RWPE1 (cell line): ENCODE measurements around the gene NECTIN1.

ENCODE experiments used
- CTCF ChIA-PET: fragments of 350-600 bp; sonication (Branson Sonifier 250); formaldehyde crosslinking; extraction: SDS; loops from one replicate; lab custom pipeline; 2021; lab: Yijun Ruan, JAX
- POLR2A ChIA-PET: fragments of 400-600 bp; formaldehyde crosslinking; extraction: SDS; loops from one replicate; lab custom pipeline; 2020; ENCODE audit warnings: antibody characterized with exemption; ENCODE audit not compliant: low non-redundant PET; lab: Yijun Ruan, JAX
- DNase-seq: peaks from one replicate; pipeline ENCODE4 v3.0.0; 2012; ENCODE audit warnings: low spot score
- H3K27ac ChIP-seq: fragments of 450-650 bp; 2 replicates; pipeline ENCODE4 v1.5.1; 2017
- TF ChIP-seq, protein P1 (sequence below): fragments of 450-650 bp; conservative IDR thresholded peaks from 2 replicates; pipeline ENCODE4 v1.5.1; 2017; ENCODE audit warnings: low read depth, mild to moderate bottlenecking

Gene NECTIN1

DNA sequence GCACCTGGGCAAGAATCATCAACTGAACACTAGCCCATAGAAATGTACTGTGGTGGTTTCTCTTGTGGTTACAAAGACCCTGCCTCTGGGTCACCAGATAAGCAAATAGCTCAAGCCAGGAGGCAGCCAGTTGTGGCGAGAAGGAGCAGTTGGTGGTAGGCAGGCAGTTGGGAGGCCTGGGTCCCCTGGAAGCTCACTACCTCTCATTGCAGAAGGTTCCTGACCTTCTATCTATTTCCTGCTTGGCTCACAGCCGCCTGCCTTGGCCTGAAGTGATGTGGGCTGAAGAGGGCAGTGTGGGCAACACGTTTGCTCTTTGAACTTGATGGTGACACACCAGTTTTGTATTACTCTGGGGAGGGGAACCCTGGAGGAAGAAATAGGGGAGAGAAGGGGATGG is 34.7 kb downstream of the NECTIN1 start:
- peak overlapping the region; percentile 100 for H3K27ac ChIP-seq
- TF ChIP-seq, protein P1, sequence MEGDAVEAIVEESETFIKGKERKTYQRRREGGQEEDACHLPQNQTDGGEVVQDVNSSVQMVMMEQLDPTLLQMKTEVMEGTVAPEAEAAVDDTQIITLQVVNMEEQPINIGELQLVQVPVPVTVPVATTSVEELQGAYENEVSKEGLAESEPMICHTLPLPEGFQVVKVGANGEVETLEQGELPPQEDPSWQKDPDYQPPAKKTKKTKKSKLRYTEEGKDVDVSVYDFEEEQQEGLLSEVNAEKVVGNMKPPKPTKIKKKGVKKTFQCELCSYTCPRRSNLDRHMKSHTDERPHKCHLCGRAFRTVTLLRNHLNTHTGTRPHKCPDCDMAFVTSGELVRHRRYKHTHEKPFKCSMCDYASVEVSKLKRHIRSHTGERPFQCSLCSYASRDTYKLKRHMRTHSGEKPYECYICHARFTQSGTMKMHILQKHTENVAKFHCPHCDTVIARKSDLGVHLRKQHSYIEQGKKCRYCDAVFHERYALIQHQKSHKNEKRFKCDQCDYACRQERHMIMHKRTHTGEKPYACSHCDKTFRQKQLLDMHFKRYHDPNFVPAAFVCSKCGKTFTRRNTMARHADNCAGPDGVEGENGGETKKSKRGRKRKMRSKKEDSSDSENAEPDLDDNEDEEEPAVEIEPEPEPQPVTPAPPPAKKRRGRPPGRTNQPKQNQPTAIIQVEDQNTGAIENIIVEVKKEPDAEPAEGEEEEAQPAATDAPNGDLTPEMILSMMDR, result no peak
- CTCF ChIA-PET, result interaction anchor here (0.6 to 0.8 kb wide), 2 partner anchors 1337 to 1771 kb away, joined by 3 to 4 read pairs; no protein-coding TSS in a partner anchor
- POLR2A ChIA-PET, result no interaction called here
- no peak for DNase-seq

DNA sequence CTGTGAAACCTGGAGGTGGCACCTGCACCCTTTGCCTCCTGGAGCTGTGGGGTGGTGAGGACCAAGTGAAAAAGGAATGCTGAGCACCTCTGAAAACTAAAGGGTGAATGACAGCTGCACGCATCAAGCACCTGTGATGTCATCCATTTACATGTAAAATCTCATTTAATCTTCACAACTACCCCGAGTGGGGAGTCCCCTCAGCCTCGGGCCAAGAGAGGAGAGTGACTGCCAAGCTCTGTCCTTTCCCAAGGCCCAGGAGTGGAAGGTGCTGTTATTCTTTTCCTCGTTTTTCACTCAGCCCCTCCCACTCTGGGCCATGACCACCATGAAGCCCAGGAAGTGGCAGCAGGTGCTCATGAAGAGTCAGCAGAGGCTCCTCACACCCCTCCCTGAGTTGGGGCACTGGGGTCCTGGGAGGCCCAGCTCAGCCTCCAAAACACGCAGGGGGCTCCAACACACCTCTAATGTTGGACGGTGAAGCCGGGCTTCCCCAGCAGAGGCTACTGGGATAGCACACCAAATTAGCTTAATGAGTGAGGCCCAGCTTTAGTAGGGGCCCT is 35.7 kb downstream of the NECTIN1 start:
- CTCF ChIA-PET, result interaction anchor here (0.7 to 1.9 kb wide), 3 partner anchors 34 to 69 kb away, joined by 4 to 13 read pairs (median 6); partner anchors contain the start of gene NECTIN1
- TF ChIP-seq, protein P1, result no peak
- DNase-seq, result no peak
- peak overlapping the region; percentile 100 for H3K27ac ChIP-seq
- POLR2A ChIA-PET, result interaction anchor here (1.0 kb wide), 1 partner anchor 19 kb away, joined by 3 read pairs; no protein-coding TSS in a partner anchor

DNA sequence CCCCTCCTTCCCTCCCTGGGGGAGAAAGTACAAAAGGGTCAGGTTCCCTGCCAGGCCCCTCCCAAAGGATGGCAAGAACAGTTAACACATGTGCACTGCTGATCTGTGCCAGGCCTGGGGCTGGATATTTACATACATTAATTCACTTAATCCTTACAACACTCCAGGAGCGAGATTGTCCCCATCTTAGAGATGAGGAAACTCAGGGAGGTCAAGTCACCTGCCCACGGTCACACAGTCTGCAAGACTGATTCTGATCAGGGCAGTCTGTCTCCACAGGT is 36.5 kb downstream of the NECTIN1 start:
- CTCF ChIA-PET, result interaction anchor here (1.2 to 1.9 kb wide), 2 partner anchors 17 to 37 kb away, joined by 5 to 13 read pairs; partner anchors contain the start of gene NECTIN1
- H3K27ac ChIP-seq, result peak overlapping the region; percentile 100
- TF ChIP-seq, protein P1, result no peak
- POLR2A ChIA-PET, result interaction anchor here (1.0 to 1.2 kb wide), 2 partner anchors 18 to 35 kb away, joined by 3 to 6 read pairs; no protein-coding TSS in a partner anchor
- no peak for DNase-seq

DNA sequence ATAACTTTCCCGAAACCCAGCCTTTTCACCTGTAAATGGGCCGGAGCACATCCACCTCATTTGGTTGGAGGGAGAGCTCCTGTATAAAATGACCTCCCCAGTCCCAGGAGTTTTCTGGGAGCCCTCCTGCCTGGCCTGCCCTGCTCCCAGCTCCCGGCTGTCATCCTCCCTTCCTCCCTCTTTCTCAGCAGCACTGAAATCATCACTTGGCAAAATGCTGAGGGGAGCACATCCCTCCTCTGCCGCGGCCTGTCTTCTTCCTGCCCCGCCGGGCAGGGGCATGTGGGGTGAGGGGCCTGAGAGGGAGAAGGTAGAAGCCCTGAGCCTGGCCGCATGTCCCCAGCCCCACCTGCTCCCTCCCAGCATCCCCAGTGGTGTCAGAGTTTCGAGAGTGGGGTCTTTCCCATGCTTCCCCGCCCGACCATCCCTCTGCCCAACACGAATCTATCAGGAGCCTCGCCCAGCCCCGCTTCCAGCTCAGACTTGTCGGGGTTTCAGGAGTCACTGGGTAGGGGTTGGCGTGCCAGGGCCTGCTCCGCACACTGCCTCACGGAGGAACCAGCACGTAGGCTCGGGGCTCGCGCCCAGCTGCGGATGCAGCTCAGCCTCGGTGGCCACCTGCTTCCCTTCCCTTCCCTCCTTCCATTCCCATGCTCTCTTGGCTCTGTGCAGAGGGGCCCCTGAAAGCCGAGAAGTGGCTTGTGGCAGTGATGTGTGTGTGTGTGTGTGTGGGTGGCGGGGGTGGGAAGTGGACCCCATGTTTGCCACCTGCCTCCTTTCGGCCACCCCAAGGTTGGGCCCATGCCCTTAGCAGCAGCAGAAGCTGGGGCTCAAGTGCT is 37.1 kb downstream of the NECTIN1 start:
- ChIA-PET POLR2A (interaction anchor here (1.0 to 1.2 kb wide), 2 partner anchors 17 to 35 kb away, joined by 3 to 6 read pairs; no protein-coding TSS in a partner anchor), CTCF (interaction anchor here (0.9 to 1.9 kb wide), 4 partner anchors 18 to 38 kb away, joined by 3 to 13 read pairs (median 4); partner anchors contain the start of gene NECTIN1)
- TF ChIP-seq, protein P1, result no peak
- peak overlapping the region; percentile 100 for H3K27ac ChIP-seq
- peak; percentile 93 for DNase-seq

DNA sequence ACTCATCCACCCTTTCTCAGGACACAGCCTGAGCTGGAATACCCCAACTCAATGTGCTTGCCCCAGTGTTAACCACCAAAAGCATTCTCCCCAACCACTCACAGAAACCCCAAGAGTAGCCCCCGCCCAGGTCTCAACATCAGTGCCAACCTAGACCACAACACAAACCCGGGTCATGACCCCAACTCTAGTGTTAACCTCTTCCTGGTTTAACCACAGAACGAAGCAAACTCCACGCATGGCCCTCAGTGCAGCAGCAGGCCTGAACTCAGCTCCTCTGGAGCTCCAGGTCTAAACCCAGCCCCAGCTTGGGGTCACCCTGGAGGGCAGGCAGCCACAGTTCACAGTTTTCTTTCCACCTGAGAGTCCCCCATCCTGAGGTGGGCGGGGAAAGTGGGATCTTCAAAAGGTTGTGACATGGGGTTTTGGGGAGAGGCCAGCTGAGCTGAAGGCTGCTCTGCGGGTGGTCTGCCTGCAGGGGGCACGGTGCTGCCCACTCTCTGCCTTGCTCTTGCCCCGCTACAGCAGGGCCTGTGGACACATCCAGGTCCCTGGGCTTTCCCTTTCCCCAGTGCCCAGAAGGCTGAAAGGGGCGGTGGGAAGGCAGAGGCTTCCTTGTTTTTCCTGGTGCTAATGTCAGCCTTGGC is 37.9 kb downstream of the NECTIN1 start:
- H3K27ac ChIP-seq, result peak overlapping the region; percentile 100
- ChIA-PET POLR2A (no interaction called here), CTCF (interaction anchor here (0.9 to 1.1 kb wide), 2 partner anchors 37 to 39 kb away, joined by 3 read pairs; no protein-coding TSS in a partner anchor)
- TF ChIP-seq, protein P1, result no peak
- no peak for DNase-seq

DNA sequence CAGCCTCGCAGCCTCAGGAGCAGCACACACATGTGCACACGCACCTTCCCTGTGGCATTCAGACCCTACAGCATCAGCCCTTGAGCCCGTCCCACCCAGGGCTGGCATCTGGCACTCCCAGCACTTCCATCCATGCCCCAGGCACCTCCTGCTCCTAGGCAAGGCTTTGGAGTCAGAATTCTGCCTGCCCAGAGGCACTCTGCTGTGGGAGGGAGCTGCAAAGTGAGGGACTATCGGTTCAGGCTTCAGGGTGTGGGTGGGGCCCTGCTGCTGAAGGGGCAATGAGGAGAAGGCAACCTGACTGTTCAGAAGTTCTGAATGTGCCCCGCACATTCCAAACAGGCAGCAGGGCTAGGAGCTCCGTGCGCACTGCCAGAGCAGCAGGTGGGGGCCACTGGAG is 39.7 kb downstream of the NECTIN1 start:
- H3K27ac ChIP-seq, result peak overlapping the region; percentile 100
- ChIA-PET CTCF (interaction anchor here (0.7 kb wide), 1 partner anchor 38 kb away, joined by 4 read pairs; no protein-coding TSS in a partner anchor), POLR2A (interaction anchor here (0.6 kb wide), 1 partner anchor 34 kb away, joined by 3 read pairs; no protein-coding TSS in a partner anchor)
- TF ChIP-seq, protein P1, result no peak
- DNase-seq, result no peak
